NB4 (cell line): ENCODE results near the gene RBL2.

ENCODE experiments used
- DNase-seq: peaks from one replicate; pipeline ENCODE4 v3.0.0; 2010; ENCODE audit warnings: low read depth
- H3K4me3 ChIP-seq: one replicate; pipeline ENCODE4 v1.5.1; 2011; ENCODE audit warnings: mild to moderate bottlenecking, low read depth, low read length, moderate library complexity
- CTCF ChIP-seq: IDR thresholded peaks from one replicate; pipeline ENCODE4 v1.5.1; 2012; ENCODE audit warnings: low read depth, low read length
- MAX ChIP-seq: IDR thresholded peaks from 2 replicates; pipeline ENCODE4 v1.6.1; 2011; ENCODE audit warnings: low read depth, low read length
- MYC ChIP-seq: IDR thresholded peaks from 2 replicates; pipeline ENCODE4 v1.6.1; 2011; ENCODE audit warnings: low read depth, low read length
- POLR2A ChIP-seq: IDR thresholded peaks from 2 replicates; pipeline ENCODE4 v1.6.1; 2011; ENCODE audit warnings: mild to moderate bottlenecking; ENCODE audit not compliant: insufficient read length; ENCODE audit errors: extremely low read depth

RBL2 gene

GRCh38 chr16:53498984-53499383 is 64.7 kb downstream of the RBL2 start:
- no peak overlapping the region for H3K4me3 ChIP-seq
- TF ChIP-seq CTCF: no peak
- no peak for TF ChIP-seq MAX
- no peak for TF ChIP-seq MYC
- no peak for DNase-seq

- no peak for DNase-seq
- H3K4me3 ChIP-seq: peak overlapping the region; percentile 69
- TF ChIP-seq CTCF: no peak
These were observed 67.1 kb downstream of the RBL2 start for GRCh38 chr16:53501216-53501859.

GRCh38 chr16:53502331-53503269 is 68.3 kb downstream of the RBL2 start, which contains the start of gene AKTIP:
Gene AKTIP, minus strand, starts transcription at chr16:53503209. Its CDS starts 2,950 bp downstream, at chr16:53500259.
- peak within 1 kb of the TSS; percentile 77 for H3K4me3 ChIP-seq
- peak; percentile 49 for DNase-seq
- TF ChIP-seq CTCF (no peak), POLR2A (peak; percentile 13)

GRCh38 chr16:53503270-53503923 is 69.1 kb downstream of the RBL2 start:
- TF ChIP-seq POLR2A (peak; percentile 79), MYC (0 out of 2 replicates have a peak, but pooled peaks have one; percentile 7), MAX (peak; percentile 0; the same call in 1 of the 2 replicates), CTCF (no peak)
- peak; percentile 100 for DNase-seq
- H3K4me3 ChIP-seq: peak overlapping the region; percentile 77

- DNase-seq: peak; percentile 33
- TF ChIP-seq MYC (0 out of 2 replicates have a peak, but pooled peaks have one; percentile 1), POLR2A (no peak), MAX (no peak), CTCF (no peak)
- H3K4me3 ChIP-seq: peak overlapping the region; percentile 77
These were observed 69.9 kb downstream of the RBL2 start for GRCh38 chr16:53503991-53504663.
